Measurements from ENCODE around the gene SMIM22. TPM values are rescaled to one million over a fixed set of nuclear protein-coding genes. Genes with fewer than 3 reads are reported as not detected.

The SMIM22 gene
- total and polyA plus RNA-seq, 7 experiments from 2014 or later, result not detected

GRCh38 chr16:4767872-4768548, 27.2 kb upstream of the SMIM22 start:
- peaks cover 0 to 26% (median 8%) of the 10 kb centered on the region in 3 experiments for H3K36me3 ChIP-seq (ENCODE audit: control insufficient read depth in 2 of 3, insufficient read depth in 3 of 3, low read length in 3 of 3)
- Mint-ChIP-seq H3K9me3 (no peaks in the 10 kb centered on the region), H3K36me3 (peaks cover 0 to 4% (median 0%) of the 10 kb centered on the region in 5 donors), H3K27me3 (no peaks in the 10 kb centered on the region), H3K4me1 (peaks cover 24 to 49% (median 34%) of the 10 kb centered on the region in 7 donors), H3K4me3 (peak overlapping the region; percentile 88 to 94 (median 92)), H3K27ac (peak overlapping the region; percentile 35 to 96 (median 91))
- H3K4me1 ChIP-seq (ENCODE audit: control insufficient read depth in 2 of 2, insufficient read depth in 2 of 2, low read length in 2 of 2), result peaks cover 17 to 19% of the 10 kb centered on the region in 2 donors
- H3K9me3 ChIP-seq (ENCODE audit: control insufficient read depth in 2 of 3, low read length in 3 of 3), result no peaks in the 10 kb centered on the region
- ChIA-PET POLR2A (interaction anchor here (0.6 to 4.0 kb wide), 12 partner anchors 12 to 694 kb away, joined by 3 to 41 read pairs (median 4); partner anchors contain the start of genes ANKS3, DNAAF8, EEF2KMT and GLYR1), CTCF (interaction anchor here (0.6 to 1.8 kb wide), 3 partner anchors 33 to 884 kb away, joined by 3 to 8 read pairs (median 3); partner anchors contain the start of genes ANKS3 and DNAAF8)
- H3K4me3 ChIP-seq (ENCODE audit: low read length), result peak overlapping the region; percentile 82
- intact Hi-C loops (cut with micrococcal nuclease), result loop anchor here (1.0 to 10.0 kb wide), 11 partner anchors 34 to 353 kb away; partner anchors contain the start of genes ANKS3 (in 2 of the 2), DNAAF8 (in 2 of the 2), GLYR1 (in 2 of the 2) and MGRN1 (in 2 of the 2)
- DNase-seq (peak in 1 of 9 donors; percentile 16), ATAC-seq (no peak)
- H3K27me3 ChIP-seq (ENCODE audit: control insufficient read depth in 2 of 2, insufficient read depth in 2 of 2, low read length in 2 of 2), result no peaks in the 10 kb centered on the region
- H3K27ac ChIP-seq (ENCODE audit: low read depth, low read length), result peak overlapping the region; percentile 77

- intact Hi-C loops (cut with micrococcal nuclease), result loop anchor here (1.0 to 10.0 kb wide), 6 partner anchors 34 to 354 kb away; partner anchors contain the start of genes ANKS3 (in 1 of the 2), CORO7 (in 1 of the 2), DNAAF8 (in 1 of the 2) and EEF2KMT (in 1 of the 2)
- H3K9me3 Mint-ChIP-seq, result no peaks in the 10 kb centered on the region
Measured at GRCh38 chr16:4768549-4769305, 26.4 kb upstream of the SMIM22 start.

GRCh38 chr16:4769306-4769638, 25.9 kb upstream of the SMIM22 start:
- peak overlapping the region in 8 of 9 donors; percentile 35 to 96 (median 88) for H3K27ac Mint-ChIP-seq
- ChIA-PET POLR2A (interaction anchor here (0.7 to 4.0 kb wide), 9 partner anchors 18 to 154 kb away, joined by 3 to 41 read pairs (median 6); partner anchors contain the start of genes ANKS3, DNAAF8, GLYR1 and ROGDI), CTCF (interaction anchor here (1.2 kb wide), 1 partner anchor 35 kb away, joined by 3 read pairs; the partner anchor contains the start of gene DNAAF8)
- H3K36me3 Mint-ChIP-seq, result no peaks in the 10 kb centered on the region
- H3K9me3 ChIP-seq (ENCODE audit: control insufficient read depth in 2 of 3, low read length in 3 of 3), result no peaks in the 10 kb centered on the region
- H3K4me1 ChIP-seq (ENCODE audit: control insufficient read depth in 2 of 2, insufficient read depth in 2 of 2, low read length in 2 of 2), result peaks cover 17 to 19% of the 10 kb centered on the region in 2 donors
- no peak for DNase-seq
- peak overlapping the region; percentile 77 for H3K27ac ChIP-seq (ENCODE audit: low read depth, low read length)
- H3K4me3 Mint-ChIP-seq, result peak overlapping the region in 9 of 10 donors; percentile 64 to 93 (median 92)
- intact Hi-C loops (cut with micrococcal nuclease), result loop anchor here in 1 of 2 donors (10.0 kb wide), 1 partner anchor 354 kb away; the partner anchor contains the start of gene CORO7
- no peaks in the 10 kb centered on the region for H3K27me3 ChIP-seq (ENCODE audit: control insufficient read depth in 2 of 2, insufficient read depth in 2 of 2, low read length in 2 of 2)
- peaks cover 19 to 42% (median 29%) of the 10 kb centered on the region in 7 donors for H3K4me1 Mint-ChIP-seq
- no peaks in the 10 kb centered on the region for H3K27me3 Mint-ChIP-seq
- H3K4me3 ChIP-seq (ENCODE audit: low read length), result no peak overlapping the region
- ATAC-seq, result no peak
- H3K36me3 ChIP-seq (ENCODE audit: control insufficient read depth in 2 of 3, insufficient read depth in 3 of 3, low read length in 3 of 3), result peaks cover 0 to 15% (median 0%) of the 10 kb centered on the region in 3 experiments
- H3K9me3 Mint-ChIP-seq, result no peaks in the 10 kb centered on the region

More at GRCh38 chr16:4768549-4769305, 26.4 kb upstream of the SMIM22 start:
- H3K27me3 Mint-ChIP-seq, result no peaks in the 10 kb centered on the region
- Histone ChIP-seq H3K4me3 (ENCODE audit: low read length) (peak overlapping the region; percentile 82), H3K9me3 (ENCODE audit: control insufficient read depth in 2 of 3, low read length in 3 of 3) (no peaks in the 10 kb centered on the region), H3K36me3 (ENCODE audit: control insufficient read depth in 2 of 3, insufficient read depth in 3 of 3, low read length in 3 of 3) (peaks cover 0 to 19% (median 4%) of the 10 kb centered on the region in 3 experiments), H3K27me3 (ENCODE audit: control insufficient read depth in 2 of 2, insufficient read depth in 2 of 2, low read length in 2 of 2) (no peaks in the 10 kb centered on the region), H3K4me1 (ENCODE audit: control insufficient read depth in 2 of 2, insufficient read depth in 2 of 2, low read length in 2 of 2) (peaks cover 17 to 19% of the 10 kb centered on the region in 2 donors), H3K27ac (ENCODE audit: low read depth, low read length) (peak overlapping the region; percentile 77)
- peaks cover 0 to 3% (median 0%) of the 10 kb centered on the region in 5 donors for H3K36me3 Mint-ChIP-seq
- DNase-seq (peak; percentile 55 to 88 (median 72)), ATAC-seq (peak; percentile 63)
- peaks cover 23 to 44% (median 30%) of the 10 kb centered on the region in 7 donors for H3K4me1 Mint-ChIP-seq
- peak overlapping the region; percentile 35 to 96 (median 91) for H3K27ac Mint-ChIP-seq
- POLR2A ChIA-PET, result interaction anchor here (0.7 to 4.0 kb wide), 14 partner anchors 12 to 353 kb away, joined by 3 to 41 read pairs (median 4); partner anchors contain the start of genes ANKS3, DNAAF8, EEF2KMT and GLYR1
- CTCF ChIA-PET, result interaction anchor here (0.6 to 1.2 kb wide), 3 partner anchors 33 to 885 kb away, joined by 3 read pairs; partner anchors contain the start of gene DNAAF8
- peak overlapping the region; percentile 88 to 94 (median 92) for H3K4me3 Mint-ChIP-seq

- peaks cover 8 to 27% (median 21%) of the 10 kb centered on the region in 7 donors for H3K4me1 Mint-ChIP-seq
- POLR2A ChIA-PET, result no interaction called here
- peak overlapping the region in 1 of 9 donors; percentile 47 for H3K27ac Mint-ChIP-seq
- H3K27me3 ChIP-seq (ENCODE audit: control insufficient read depth in 2 of 2, insufficient read depth in 2 of 2, low read length in 2 of 2), result no peaks in the 10 kb centered on the region
- H3K36me3 Mint-ChIP-seq, result no peaks in the 10 kb centered on the region
- no peak overlapping the region for H3K4me3 Mint-ChIP-seq
- no peaks in the 10 kb centered on the region for H3K27me3 Mint-ChIP-seq
- CTCF ChIA-PET, result no interaction called here
- ATAC-seq, result no peak
- no peak overlapping the region for H3K4me3 ChIP-seq (ENCODE audit: low read length)
- H3K4me1 ChIP-seq (ENCODE audit: control insufficient read depth in 2 of 2, insufficient read depth in 2 of 2, low read length in 2 of 2), result peaks cover 7 to 8% of the 10 kb centered on the region in 2 donors
- DNase-seq, result no peak
- no peak overlapping the region for H3K27ac ChIP-seq (ENCODE audit: low read depth, low read length)
- no peaks in the 10 kb centered on the region for H3K9me3 Mint-ChIP-seq
- peaks cover 0 to 5% (median 0%) of the 10 kb centered on the region in 3 experiments for H3K36me3 ChIP-seq (ENCODE audit: control insufficient read depth in 2 of 3, insufficient read depth in 3 of 3, low read length in 3 of 3)
- intact Hi-C loops (cut with micrococcal nuclease), result no loop called here
- no peaks in the 10 kb centered on the region for H3K9me3 ChIP-seq (ENCODE audit: control insufficient read depth in 2 of 3, low read length in 3 of 3)
Measured at GRCh38 chr16:4771646-4772045, 23.5 kb upstream of the SMIM22 start.

- H3K27me3 Mint-ChIP-seq, result no peaks in the 10 kb centered on the region
- no peaks in the 10 kb centered on the region for H3K9me3 ChIP-seq (ENCODE audit: control insufficient read depth in 2 of 3, low read length in 3 of 3)
- ATAC-seq (no peak), DNase-seq (no peak)
- H3K9me3 Mint-ChIP-seq, result no peaks in the 10 kb centered on the region
- H3K27me3 ChIP-seq (ENCODE audit: control insufficient read depth in 2 of 2, insufficient read depth in 2 of 2, low read length in 2 of 2), result no peaks in the 10 kb centered on the region
- ChIA-PET POLR2A (no interaction called here), CTCF (no interaction called here)
- H3K4me1 ChIP-seq (ENCODE audit: control insufficient read depth in 2 of 2, insufficient read depth in 2 of 2, low read length in 2 of 2), result peaks cover 7 to 8% of the 10 kb centered on the region in 2 donors
- no peaks in the 10 kb centered on the region for H3K36me3 Mint-ChIP-seq
- H3K4me3 Mint-ChIP-seq, result no peak overlapping the region
- H3K27ac Mint-ChIP-seq, result no peak overlapping the region
- intact Hi-C loops (cut with micrococcal nuclease), result no loop called here
- no peaks in the 10 kb centered on the region for H3K36me3 ChIP-seq (ENCODE audit: control insufficient read depth in 2 of 3, insufficient read depth in 3 of 3, low read length in 3 of 3)
- H3K27ac ChIP-seq (ENCODE audit: low read depth, low read length), result no peak overlapping the region
- no peak overlapping the region for H3K4me3 ChIP-seq (ENCODE audit: low read length)
- peaks cover 8 to 23% (median 17%) of the 10 kb centered on the region in 7 donors for H3K4me1 Mint-ChIP-seq
Measured at GRCh38 chr16:4772351-4772750, 22.8 kb upstream of the SMIM22 start.

- Histone ChIP-seq H3K4me1 (ENCODE audit: control insufficient read depth in 2 of 2, insufficient read depth in 2 of 2, low read length in 2 of 2) (no peaks in the 10 kb centered on the region), H3K27ac (ENCODE audit: low read depth, low read length) (no peak overlapping the region), H3K9me3 (ENCODE audit: control insufficient read depth in 2 of 3, low read length in 3 of 3) (no peaks in the 10 kb centered on the region), H3K36me3 (ENCODE audit: control insufficient read depth in 2 of 3, insufficient read depth in 3 of 3, low read length in 3 of 3) (no peaks in the 10 kb centered on the region), H3K27me3 (ENCODE audit: control insufficient read depth in 2 of 2, insufficient read depth in 2 of 2, low read length in 2 of 2) (no peaks in the 10 kb centered on the region), H3K4me3 (ENCODE audit: low read length) (no peak overlapping the region)
- Mint-ChIP-seq H3K27ac (no peak overlapping the region), H3K27me3 (no peaks in the 10 kb centered on the region), H3K4me3 (no peak overlapping the region), H3K4me1 (peaks cover 0 to 3% (median 0%) of the 10 kb centered on the region in 7 donors), H3K9me3 (no peaks in the 10 kb centered on the region), H3K36me3 (no peaks in the 10 kb centered on the region)
- no peak for ATAC-seq
- intact Hi-C loops (cut with micrococcal nuclease), result no loop called here
- ChIA-PET POLR2A (no interaction called here), CTCF (no interaction called here)
- DNase-seq, result no peak
Measured at GRCh38 chr16:4775005-4775404, 20.2 kb upstream of the SMIM22 start.
